IMR-90 (cell line): Measurements from ENCODE around the gene CHPF. TPM values are rescaled to one million over a fixed set of nuclear protein-coding genes. Genes with fewer than 3 reads are reported as not detected.

Experiments used
- ATAC-seq: fragments of 200-7000 bp; cut with Tn5 transposase; 2 replicates; pipeline ENCODE4 v1.9.1; 2020; ENCODE audit warnings: low read depth, mild to moderate bottlenecking, moderate library complexity
- BruUV-seq: library from RNA; stranded (reverse); fragments of 400-500 nt; replicated peaks from 2 replicates; lab custom pipeline; 2021; lab: Mats Ljungman, UMichigan
- CTCF ChIA-PET: fragments of 300-600 bp; formaldehyde crosslinking; extraction: SDS; loops from one replicate; lab custom pipeline; 2021; ENCODE audit warnings: antibody characterized with exemption; lab: Yijun Ruan, JAX
- POLR2A ChIA-PET: fragments of 300-600 bp; sonication (Branson Sonifier 250); formaldehyde crosslinking; loops from one replicate; lab custom pipeline; 2022; ENCODE audit warnings: antibody characterized with exemption; ENCODE audit not compliant: unreplicated experiment; lab: Charles Lee
- DNase-seq: peaks from one replicate; pipeline ENCODE4 v3.0.0; 2013
- H2AFZ ChIP-seq: replicated peaks from 2 replicates; pipeline ENCODE3; 2013; ENCODE audit warnings: low read length, mild to moderate bottlenecking; ENCODE audit not compliant: poor library complexity
- H2AK5ac ChIP-seq: 2 replicates; pipeline ENCODE4 v1.6.1; 2013; ENCODE audit warnings: low read depth, low read length, inconsistent platforms
- H2AK9ac ChIP-seq: replicated peaks from 2 replicates; pipeline ENCODE3; 2013; ENCODE audit warnings: mild to moderate bottlenecking, low read depth, low read length, moderate library complexity; ENCODE audit not compliant: poor library complexity
- H2BK120ac ChIP-seq: 2 replicates; pipeline ENCODE4 v1.6.1; 2013; ENCODE audit warnings: low read depth, low read length, inconsistent platforms
- H2BK15ac ChIP-seq: 3 replicates; pipeline ENCODE4 v1.6.1; 2013; ENCODE audit warnings: low read depth, low read length, inconsistent platforms
- H2BK20ac ChIP-seq: 2 replicates; pipeline ENCODE4 v1.6.1; 2013; ENCODE audit warnings: low read depth, mild to moderate bottlenecking, inconsistent platforms, low read length, moderate library complexity
- H2BK5ac ChIP-seq: 2 replicates; pipeline ENCODE4 v1.6.1; 2013; ENCODE audit warnings: mild to moderate bottlenecking, low read depth, low read length, inconsistent platforms; ENCODE audit not compliant: poor library complexity, severe bottlenecking
- H3K14ac ChIP-seq: replicated peaks from 2 replicates; pipeline ENCODE4 v1.6.1; 2013; ENCODE audit warnings: low read depth, low read length, inconsistent platforms
- H3K18ac ChIP-seq: 2 replicates; pipeline ENCODE4 v1.6.1; 2013; ENCODE audit warnings: low read depth, low read length, control low read depth
- H3K23ac ChIP-seq: 2 replicates; pipeline ENCODE4 v1.6.1; 2013; ENCODE audit warnings: low read depth, low read length, inconsistent platforms
- H3K27ac ChIP-seq: 2 replicates; pipeline ENCODE4 v1.5.1; 2013; ENCODE audit warnings: mild to moderate bottlenecking, control low read depth, low read length; ENCODE audit not compliant: insufficient read depth
- H3K27me3 ChIP-seq: 2 replicates; pipeline ENCODE4 v1.6.1; 2013; ENCODE audit warnings: low read length; ENCODE audit not compliant: control insufficient read depth, insufficient read depth
- H3K36me3 ChIP-seq: 2 replicates; pipeline ENCODE4 v1.6.1; 2013; ENCODE audit warnings: low read length, mixed read lengths; ENCODE audit not compliant: control insufficient read depth, insufficient read depth
- H3K4ac ChIP-seq: 2 replicates; pipeline ENCODE4 v1.6.1; 2013; ENCODE audit warnings: low read depth, low read length, inconsistent platforms
- H3K4me1 ChIP-seq: 2 replicates; pipeline ENCODE4 v1.6.1; 2013; ENCODE audit warnings: low read length, mixed read lengths; ENCODE audit not compliant: control insufficient read depth, insufficient read depth
- H3K4me2 ChIP-seq: 2 replicates; pipeline ENCODE4 v1.6.1; 2013; ENCODE audit warnings: low read depth, mild to moderate bottlenecking, control low read depth, low read length, moderate library complexity
- H3K4me3 ChIP-seq: 2 replicates; pipeline ENCODE4 v1.5.1; 2013; ENCODE audit warnings: low read depth, mild to moderate bottlenecking, control low read depth, low read length, moderate library complexity; ENCODE audit not compliant: insufficient read depth
- H3K56ac ChIP-seq: 2 replicates; pipeline ENCODE4 v1.6.1; 2013; ENCODE audit warnings: low read length, inconsistent platforms; ENCODE audit not compliant: insufficient read depth; ENCODE audit errors: extremely low read depth
- H3K79me1 ChIP-seq, 2 experiments: 2 replicates each; pipeline ENCODE4 v1.6.1; 2013; ENCODE audit warnings: low read length in 2 of 2, inconsistent platforms in 1 of 2, low read depth in 1 of 2
- H3K9ac ChIP-seq: 2 replicates; pipeline ENCODE4 v1.6.1; 2013; ENCODE audit warnings: low read depth, low read length, control low read depth
- H3K9me1 ChIP-seq: 2 replicates; pipeline ENCODE4 v1.6.1; 2013; ENCODE audit warnings: low read length, inconsistent platforms; ENCODE audit not compliant: insufficient read depth
- H3K9me3 ChIP-seq: 2 replicates; pipeline ENCODE4 v1.6.1; 2013; ENCODE audit warnings: low read length; ENCODE audit not compliant: control insufficient read depth, insufficient read depth
- H4K20me1 ChIP-seq: 2 replicates; pipeline ENCODE4 v1.6.1; 2013; ENCODE audit warnings: low read length, inconsistent platforms; ENCODE audit not compliant: insufficient read depth
- H4K5ac ChIP-seq: 2 replicates; pipeline ENCODE4 v1.6.1; 2013; ENCODE audit warnings: mild to moderate bottlenecking, low read depth, low read length, control low read depth
- H4K8ac ChIP-seq, 2 experiments: 2 replicates each; pipeline ENCODE4 v1.6.1; 2013; ENCODE audit warnings: low read depth in 2 of 2, low read length in 2 of 2, control low read depth in 1 of 2, inconsistent platforms in 1 of 2
- H4K91ac ChIP-seq: 2 replicates; pipeline ENCODE4 v1.6.1; 2013; ENCODE audit warnings: low read depth, low read length, inconsistent platforms; ENCODE audit not compliant: insufficient read depth
- BHLHE40 ChIP-seq: fragments of 150-350 bp; IDR thresholded peaks from 2 replicates; pipeline ENCODE4 v1.6.1; 2016; ENCODE audit warnings: mild to moderate bottlenecking, low read depth, low read length
- CEBPB ChIP-seq: IDR thresholded peaks from 2 replicates; pipeline ENCODE4 v1.6.1; 2012; ENCODE audit warnings: low read depth, low read length, improper control_type of control experiment
- CTCF ChIP-seq: conservative IDR thresholded peaks from 2 replicates; pipeline ENCODE4 v1.5.1; 2012; ENCODE audit warnings: mild to moderate bottlenecking, low read depth, low read length, improper control_type of control experiment
- FOS ChIP-seq: fragments of 150-350 bp; IDR thresholded peaks from 2 replicates; pipeline ENCODE4 v1.6.1; 2016; ENCODE audit warnings: low read depth, low read length
- MAFK ChIP-seq: IDR thresholded peaks from 2 replicates; pipeline ENCODE4 v1.6.1; 2012; ENCODE audit warnings: low read depth, low read length, improper control_type of control experiment
- MAZ ChIP-seq: IDR thresholded peaks from 2 replicates; pipeline ENCODE4 v1.6.1; 2012; ENCODE audit warnings: low read depth, mild to moderate bottlenecking, low read length, improper control_type of control experiment, moderate library complexity, borderline replicate concordance
- MXI1 ChIP-seq: IDR thresholded peaks from 2 replicates; pipeline ENCODE4 v1.6.1; 2012; ENCODE audit warnings: low read depth, mild to moderate bottlenecking, low read length, moderate library complexity, borderline replicate concordance
- NFE2L2 ChIP-seq: fragments of 150-350 bp; IDR thresholded peaks from 2 replicates; pipeline ENCODE4 v1.6.1; 2016; ENCODE audit warnings: low read depth, mild to moderate bottlenecking, low read length
- POLR2A ChIP-seq: IDR thresholded peaks from 2 replicates; pipeline ENCODE4 v1.6.1; 2012; ENCODE audit warnings: mild to moderate bottlenecking, low read depth, low read length
- RAD21 ChIP-seq: IDR thresholded peaks from 2 replicates; pipeline ENCODE4 v1.6.1; 2012; ENCODE audit warnings: low read length, improper control_type of control experiment
- RCOR1 ChIP-seq: IDR thresholded peaks from 2 replicates; pipeline ENCODE4 v1.6.1; 2012; ENCODE audit warnings: mild to moderate bottlenecking, low read length, improper control_type of control experiment; ENCODE audit not compliant: insufficient replicate concordance
- USF2 ChIP-seq: fragments of 150-350 bp; IDR thresholded peaks from 2 replicates; pipeline ENCODE4 v1.6.1; 2017; ENCODE audit warnings: mild to moderate bottlenecking, antibody characterized with exemption, low read length, low read depth
- WGBS, 2 experiments: methylation state at CpG; one replicate each; pipeline versions ENCODE4 v1.1.5 to v1.1.7; 2013; ENCODE audit warnings: missing lambda C conversion rate in 2 of 2; ENCODE audit not compliant: insufficient read length in 1 of 2; ENCODE audit errors: extremely low coverage in 2 of 2; 5-methylcytosine and 5-hydroxymethylcytosine counted together
- dilution Hi-C: fragments of 300-500 bp; cut with HindIII; formaldehyde crosslinking; loops from one replicate; pipeline ENCODE4 v1.14.3; 2018; ENCODE audit warnings: low sequenced_read_pairs; ENCODE audit not compliant: unreplicated experiment
- in situ Hi-C: fragments of 300-500 bp; cut with MboI; formaldehyde crosslinking; loops from 3 replicates; pipeline ENCODE4 v1.14.3; 2019; ENCODE audit warnings: low sequenced_read_pairs, inconsistent platforms, mixed read lengths
- intact Hi-C: fragments of 100-400 bp; cut with micrococcal nuclease; formaldehyde crosslinking; loops from 2 replicates; pipeline ENCODE4 v1.10.0; 2022
- polyA plus RNA-seq, 3 experiments: library from polyadenylated mRNA; depleted of rRNA; stranded (reverse); fragments of >200 nt; gene quantifications; 2 replicates each; pipeline ENCODE4 v1.2.3, GENCODE V29; 2012; ENCODE audit warnings: low replicate concordance in 1 of 3
- total RNA-seq: library from RNA; depleted of rRNA; stranded (reverse); fragments of >200 nt; gene quantifications from 2 replicates; pipeline ENCODE4 v1.2.3, GENCODE V29; 2012

CHPF gene
- total and polyA plus RNA-seq, 2 of the 4 experiments (the other 2 are of a cell fraction), result 24.0 to 115 TPM

- Histone ChIP-seq H2BK5ac (no peak overlapping the region), H4K5ac (no peak overlapping the region), H4K8ac (no peak overlapping the region), H3K9me3 (no peaks in the 10 kb centered on the region), H3K4me2 (no peak overlapping the region), H3K14ac (no peak overlapping the region), H4K20me1 (no peaks in the 10 kb centered on the region; the same call in 1 of the 2 replicates), H2BK15ac (no peak overlapping the region), H2BK120ac (no peak overlapping the region), H3K9me1 (no peaks in the 10 kb centered on the region), H3K27me3 (no peaks in the 10 kb centered on the region), H3K4me3 (no peak overlapping the region), H2AK5ac (no peak overlapping the region), H3K4ac (no peak overlapping the region), H2BK20ac (no peak overlapping the region), H3K79me1 (no peaks in the 10 kb centered on the region), H3K18ac (no peak overlapping the region), H3K23ac (no peak overlapping the region), H4K91ac (no peak overlapping the region), H2AK9ac (no peak overlapping the region), H3K4me1 (peaks cover 8% of the 10 kb centered on the region; the same call in 1 of the 2 replicates), H3K56ac (no peak overlapping the region), H3K9ac (no peak overlapping the region), H3K27ac (no peak overlapping the region), H2AFZ (no peak overlapping the region), H3K36me3 (no peaks in the 10 kb centered on the region)
- ChIA-PET CTCF (interaction anchor here (0.6 to 2.7 kb wide), 2 partner anchors 11 to 127 kb away, joined by 3 to 10 read pairs; no protein-coding TSS in a partner anchor), POLR2A (no interaction called here)
- dilution Hi-C loops, result no loop called here
- WGBS, 2 experiments, result 75% methylated on average over 2 of the region's 9 CpGs; no CpG with 5 or more reads in 1 of the 2 experiments
- in situ Hi-C loops, result no loop called here
- intact Hi-C loops, result no loop called here
- BruUV-seq, result no TSS peak
- DNase-seq (no peak), ATAC-seq (no peak)
- no peak for TF ChIP-seq POLR2A
- no peak for TF ChIP-seq CEBPB
- TF ChIP-seq MAZ, result no peak
- TF ChIP-seq CTCF, result no peak
- TF ChIP-seq FOS, result no peak
- TF ChIP-seq RCOR1, result no peak
- no peak for TF ChIP-seq RAD21
- no peak for TF ChIP-seq NFE2L2
- TF ChIP-seq USF2, result no peak
- no peak for TF ChIP-seq MAFK
- no peak for TF ChIP-seq BHLHE40
- no peak for TF ChIP-seq MXI1
Measured at GRCh38 chr2:219549619-219550018, 6.0 kb upstream of the CHPF start.
